HG02852 (cell line): ENCODE results near the gene CYB5R3.
"Not testable (repeated sequence)": the region's sequence is repeated elsewhere in the genome, so short reads cannot be mapped to it uniquely, and the experiment has no call there.

Experiments
- ATAC-seq: cut with Tn5 transposase; IDR thresholded peaks from one replicate; pipeline ENCODE4 v1.9.1; 2021; ENCODE audit warnings: mild to moderate bottlenecking, moderate library complexity; ENCODE audit not compliant: unreplicated experiment

CYB5R3 gene

GRCh38 chr22:42679691-42680090, 30.5 kb upstream of the CYB5R3 start:
- no peak for ATAC-seq

- ATAC-seq, result no peak
Measured at GRCh38 chr22:42678894-42679293, 29.7 kb upstream of the CYB5R3 start.

GRCh38 chr22:42677936-42678335, 28.7 kb upstream of the CYB5R3 start:
- not testable (repeated sequence) for ATAC-seq

- ATAC-seq, result no peak
Measured at GRCh38 chr22:42676059-42676607, 26.9 kb upstream of the CYB5R3 start.

GRCh38 chr22:42673898-42674401, 24.8 kb upstream of the CYB5R3 start:
- no peak for ATAC-seq

GRCh38 chr22:42673071-42673470, 23.9 kb upstream of the CYB5R3 start:
- not testable (repeated sequence) for ATAC-seq

GRCh38 chr22:42670921-42671709, 21.9 kb upstream of the CYB5R3 start:
- ATAC-seq, result no peak

- no peak for ATAC-seq
Measured at GRCh38 chr22:42670046-42670445, 20.9 kb upstream of the CYB5R3 start.

- not testable (repeated sequence) for ATAC-seq
Measured at GRCh38 chr22:42666393-42666792, 17.2 kb upstream of the CYB5R3 start.

- no peak for ATAC-seq
Measured at GRCh38 chr22:42664976-42665831, 16.0 kb upstream of the CYB5R3 start.

- no peak for ATAC-seq
Measured at GRCh38 chr22:42661985-42662831, 13.0 kb upstream of the CYB5R3 start.

GRCh38 chr22:42656578-42656977, 7.4 kb upstream of the CYB5R3 start:
- no peak for ATAC-seq

- ATAC-seq, result no peak
Measured at GRCh38 chr22:42655693-42656092, 6.5 kb upstream of the CYB5R3 start.

- no peak for ATAC-seq
Measured at GRCh38 chr22:42654436-42655073, 5.4 kb upstream of the CYB5R3 start.

GRCh38 chr22:42653999-42654398, 4.8 kb upstream of the CYB5R3 start:
- ATAC-seq, result no peak

- no peak for ATAC-seq
Measured at GRCh38 chr22:42651134-42651533, 1.9 kb upstream of the CYB5R3 start.

- peak; percentile 38 for ATAC-seq
Measured at GRCh38 chr22:42648368-42649245, 585 bp downstream of the CYB5R3 start.

GRCh38 chr22:42648017-42648367, 1.2 kb downstream of the CYB5R3 start:
- ATAC-seq, result no peak
